HG03432 (cell line): ENCODE results near the gene REEP2.

Experiments used
- ATAC-seq: cut with Tn5 transposase; IDR thresholded peaks from one replicate; pipeline ENCODE4 v1.9.1; 2021; ENCODE audit warnings: mild to moderate bottlenecking, moderate library complexity; ENCODE audit not compliant: unreplicated experiment

REEP2 gene

GRCh38 chr5:138448481-138449398, 9.9 kb downstream of the REEP2 start:
- no peak for ATAC-seq

- peak; percentile 75 for ATAC-seq
These were observed 10.8 kb downstream of the REEP2 start for GRCh38 chr5:138449501-138450239.

- no peak for ATAC-seq
These were observed 12.1 kb downstream of the REEP2 start for GRCh38 chr5:138450971-138451370.

GRCh38 chr5:138452720-138453119, 13.9 kb downstream of the REEP2 start:
- no peak for ATAC-seq

GRCh38 chr5:138453590-138453989, 14.7 kb downstream of the REEP2 start:
- ATAC-seq, result no peak

- ATAC-seq, result no peak
These were observed 15.3 kb downstream of the REEP2 start for GRCh38 chr5:138454121-138454520.

GRCh38 chr5:138455232-138455930, 16.5 kb downstream of the REEP2 start:
- ATAC-seq, result no peak

- ATAC-seq, result no peak
These were observed 18.8 kb downstream of the REEP2 start for GRCh38 chr5:138457531-138458275.

GRCh38 chr5:138458384-138458783, 19.5 kb downstream of the REEP2 start:
- no peak for ATAC-seq

GRCh38 chr5:138458856-138459255, 20.0 kb downstream of the REEP2 start:
- ATAC-seq, result no peak

- ATAC-seq, result no peak
These were observed 20.6 kb downstream of the REEP2 start for GRCh38 chr5:138459311-138459933.

- no peak for ATAC-seq
These were observed 21.3 kb downstream of the REEP2 start for GRCh38 chr5:138460032-138460693.

- ATAC-seq, result no peak
These were observed 22.7 kb downstream of the REEP2 start for GRCh38 chr5:138461343-138462125.

- ATAC-seq, result no peak
These were observed 24.7 kb downstream of the REEP2 start for GRCh38 chr5:138463419-138464007.

- peak; percentile 56 for ATAC-seq
These were observed 25.1 kb downstream of the REEP2 start for GRCh38 chr5:138464008-138464387.

- peak; percentile 77 for ATAC-seq
These were observed 25.8 kb downstream of the REEP2 start for GRCh38 chr5:138464388-138465260.

GRCh38 chr5:138465261-138466124, 26.6 kb downstream of the REEP2 start, which contains the start of gene EGR1:
Gene EGR1 (plus strand): TSS chr5:138465479. CDS start chr5:138465762, 283 bp downstream.
- ATAC-seq, result peak; percentile 63
